Measurements from ENCODE around the gene INTS14. TPM values are rescaled to one million over a fixed set of nuclear protein-coding genes. Genes with fewer than 3 reads are reported as not detected.

Gene INTS14
- total and polyA plus RNA-seq, 2 of the 8 experiments (the other 6 are each of a cell fraction or from before 2014, with no cell fraction given), result 33.1 to 33.7 TPM

DNA sequence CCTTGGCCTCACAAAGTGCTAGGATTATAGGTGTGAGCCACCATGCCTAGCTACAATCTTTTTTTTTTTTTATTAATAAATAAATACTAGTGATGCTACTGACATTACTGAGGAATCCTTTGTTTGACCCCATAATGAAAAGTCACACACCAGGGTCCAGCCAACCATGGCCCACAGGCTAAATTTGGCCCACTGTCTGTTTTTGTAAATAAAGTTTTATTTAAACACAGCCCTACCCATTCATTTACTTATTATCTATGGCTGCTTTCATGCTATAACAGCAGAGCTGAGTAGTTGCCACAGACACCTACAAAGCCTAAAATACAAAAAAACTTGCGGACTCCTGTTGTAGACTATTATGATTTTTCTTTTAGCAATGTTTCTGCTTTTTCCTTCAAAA lies 7.4 kb downstream of the INTS14 start:
- Histone ChIP-seq H3K14ac (ENCODE audit: insufficient read length) (no peak overlapping the region), H2BK5ac (ENCODE audit: low read depth, low read length) (no peak overlapping the region), H3K27me3 (replicated peaks in 1 of 4; ENCODE audit: control insufficient read depth in 3 of 4, extremely low read depth in 1 of 4, insufficient read depth in 3 of 4, low read length in 3 of 4) (no peaks in the 10 kb centered on the region), H2AK5ac (ENCODE audit: low read depth, low read length) (no peak overlapping the region), H4K91ac (replicated peaks; ENCODE audit: insufficient read length, low read length) (no peak overlapping the region), H4K5ac (ENCODE audit: insufficient read length, low read depth, low read length) (no peak overlapping the region), H3K4ac (replicated peaks; ENCODE audit: insufficient read length, low read depth, low read length) (no peak overlapping the region), H4K8ac (ENCODE audit: extremely low read depth, insufficient read depth, low read length) (no peak overlapping the region), H3K36me3 (ENCODE audit: control insufficient read depth in 2 of 4, insufficient read depth in 4 of 4, low read length in 3 of 4) (peaks cover 2 to 42% (median 15%) of the 10 kb centered on the region in 4 experiments; a peak in 6 of 8 replicates), H3K9ac (replicated peaks in 1 of 4; ENCODE audit: extremely low read depth in 1 of 4, low read depth in 3 of 4, low read length in 3 of 4) (no peak overlapping the region), H4K20me1 (replicated peaks in 1 of 2; ENCODE audit: control insufficient read depth in 1 of 2, insufficient read depth in 2 of 2, low read length in 2 of 2) (peaks cover 0 to 2% of the 10 kb centered on the region in 2 experiments), H3K79me1 (ENCODE audit: low read depth, low read length) (no peaks in the 10 kb centered on the region), H3K56ac (replicated peaks; ENCODE audit: insufficient read length, low read depth, low read length) (no peak overlapping the region), H2AFZ (ENCODE audit: low read length) (no peak overlapping the region), H2BK12ac (ENCODE audit: low read depth, low read length) (no peak overlapping the region), H2BK15ac (ENCODE audit: low read length) (no peak overlapping the region), H3K4me1 (replicated peaks in 1 of 4; ENCODE audit: control insufficient read depth in 3 of 4, insufficient read depth in 4 of 4, low read length in 3 of 4) (no peaks in the 10 kb centered on the region), H3K4me3 (ENCODE audit: extremely low read depth in 1 of 4, insufficient read depth in 2 of 4, low read depth in 3 of 4, low read length in 4 of 4) (no peak overlapping the region), H3K18ac (ENCODE audit: extremely low read depth, low read length) (no peak overlapping the region), H3K4me2 (ENCODE audit: insufficient read depth in 1 of 2, low read depth in 2 of 2, low read length in 2 of 2) (no peak overlapping the region), H3K79me2 (ENCODE audit: control insufficient read depth in 1 of 2, insufficient read depth in 2 of 2, low read length in 2 of 2) (peaks cover 0 to 17% of the 10 kb centered on the region in 2 experiments; a peak in 2 of 4 replicates), H3K9me3 (ENCODE audit: insufficient read depth in 2 of 2, low read depth in 1 of 2, low read length in 1 of 2) (no peaks in the 10 kb centered on the region), H2BK120ac (replicated peaks; ENCODE audit: low read depth, low read length) (no peak overlapping the region), H3K27ac (ENCODE audit: low read depth, low read length) (no peak overlapping the region), H3K23me2 (ENCODE audit: low read depth, low read length) (no peaks in the 10 kb centered on the region), H3K23ac (ENCODE audit: insufficient read length) (no peak overlapping the region), H2BK20ac (ENCODE audit: low read length) (no peak overlapping the region)
- FAIRE-seq (no peak), DNase-seq (ENCODE audit: low read depth in 1 of 2, low spot score in 2 of 2) (no peak)
- ChIA-PET POLR2A (ENCODE audit: partially characterized antibody) (interaction anchor here (0.6 kb wide), 2 partner anchors 307 to 709 kb away, joined by 3 read pairs; no protein-coding TSS in a partner anchor), CTCF (ENCODE audit: partially characterized antibody) (no interaction called here)
- 90% methylated on average over 1 of the region's 1 CpG; no CpG with 5 or more reads in 1 of the 2 experiments for WGBS, 2 experiments (ENCODE audit: extremely low coverage in 1 of 2, insufficient coverage in 1 of 2, insufficient read length in 1 of 2, insufficient replicate concordance in 2 of 2, low coverage in 1 of 2, low lambda C conversion rate in 2 of 2, missing lambda C conversion rate in 1 of 2)
- TF ChIP-seq RNF2 (IDR thresholded peaks at IDR 0.05; ENCODE audit: borderline replicate concordance, low read depth, low read length, missing control alignments, poor library complexity, severe bottlenecking), result no peak
- no peak for TF ChIP-seq SRF (IDR thresholded peaks at IDR 0.05; ENCODE audit: low read depth, low read length)
- TF ChIP-seq POU5F1 (IDR thresholded peaks at IDR 0.05; ENCODE audit: low read depth, low read length), result no peak
- no peak for TF ChIP-seq CTBP2 (IDR thresholded peaks at IDR 0.05; ENCODE audit: borderline replicate concordance, insufficient read depth, insufficient read length, low read length)
- no peak for TF ChIP-seq KDM4A (IDR thresholded peaks at IDR 0.05; ENCODE audit: low read depth, low read length, severe bottlenecking)
- no peak for TF ChIP-seq SP2 (IDR thresholded peaks at IDR 0.05; ENCODE audit: low read length)
- TF ChIP-seq CREB1 (IDR thresholded peaks at IDR 0.05), result no peak
